Neural progenitor cell (in vitro differentiated cells): ENCODE data around the gene STK10.

ENCODE experiments used
- EZH2 ChIP-seq: fragments of 200-600 bp; sonication (generic); IDR thresholded peaks from 2 replicates; pipeline ENCODE4 v1.6.1; 2017; ENCODE audit warnings: antibody characterized with exemption, mild to moderate bottlenecking, moderate library complexity
- EZH2phosphoT487 ChIP-seq: fragments of 200-600 bp; sonication (generic); IDR thresholded peaks from 2 replicates; pipeline ENCODE4 v1.6.1; 2017; ENCODE audit warnings: antibody characterized with exemption
- TF ChIP-seq, protein P1 (sequence below): fragments of 200-600 bp; sonication (generic); IDR thresholded peaks from 2 replicates; pipeline ENCODE4 v1.5.1; 2017; ENCODE audit warnings: antibody characterized with exemption, mild to moderate bottlenecking

DNA sequence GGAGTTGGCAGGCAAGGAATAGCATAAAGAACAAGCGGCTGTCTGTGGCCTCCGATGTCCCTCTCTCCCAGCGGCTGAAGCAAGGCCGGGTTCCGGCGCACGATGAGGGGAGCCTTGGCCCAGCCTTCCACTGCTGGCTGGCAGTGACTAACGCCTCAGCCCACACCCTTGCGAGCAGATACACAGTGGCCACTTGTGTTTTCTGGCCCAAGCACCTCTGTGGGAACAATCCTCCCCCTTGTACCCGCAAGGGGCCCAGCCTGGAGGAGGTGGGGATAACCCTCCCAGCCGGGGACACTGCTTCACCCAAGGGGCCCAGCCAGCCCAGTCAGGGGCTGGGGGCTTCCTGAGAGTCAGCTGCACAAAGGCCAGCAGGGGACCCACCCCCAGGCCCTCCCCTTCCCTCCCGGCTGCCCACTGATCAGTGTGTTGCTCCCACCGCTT is 23.2 kb downstream of the STK10 start:
- TF ChIP-seq, protein P1, sequence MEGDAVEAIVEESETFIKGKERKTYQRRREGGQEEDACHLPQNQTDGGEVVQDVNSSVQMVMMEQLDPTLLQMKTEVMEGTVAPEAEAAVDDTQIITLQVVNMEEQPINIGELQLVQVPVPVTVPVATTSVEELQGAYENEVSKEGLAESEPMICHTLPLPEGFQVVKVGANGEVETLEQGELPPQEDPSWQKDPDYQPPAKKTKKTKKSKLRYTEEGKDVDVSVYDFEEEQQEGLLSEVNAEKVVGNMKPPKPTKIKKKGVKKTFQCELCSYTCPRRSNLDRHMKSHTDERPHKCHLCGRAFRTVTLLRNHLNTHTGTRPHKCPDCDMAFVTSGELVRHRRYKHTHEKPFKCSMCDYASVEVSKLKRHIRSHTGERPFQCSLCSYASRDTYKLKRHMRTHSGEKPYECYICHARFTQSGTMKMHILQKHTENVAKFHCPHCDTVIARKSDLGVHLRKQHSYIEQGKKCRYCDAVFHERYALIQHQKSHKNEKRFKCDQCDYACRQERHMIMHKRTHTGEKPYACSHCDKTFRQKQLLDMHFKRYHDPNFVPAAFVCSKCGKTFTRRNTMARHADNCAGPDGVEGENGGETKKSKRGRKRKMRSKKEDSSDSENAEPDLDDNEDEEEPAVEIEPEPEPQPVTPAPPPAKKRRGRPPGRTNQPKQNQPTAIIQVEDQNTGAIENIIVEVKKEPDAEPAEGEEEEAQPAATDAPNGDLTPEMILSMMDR, result no peak
- TF ChIP-seq EZH2phosphoT487 (no peak), EZH2 (no peak)
